PC-9 (cell line): ENCODE data around the gene SRGAP3. TPM values are rescaled to one million over a fixed set of nuclear protein-coding genes. Genes with fewer than 3 reads are reported as not detected.

ENCODE experiments used
- BruUV-seq: library from RNA; stranded (reverse); fragments of 400-500 nt; replicated peaks from 2 replicates; lab custom pipeline; 2021; lab: Mats Ljungman, UMichigan
- CTCF ChIA-PET: fragments of 300-600 bp; sonication (Branson Sonifier 250); formaldehyde crosslinking; loops from one replicate; lab custom pipeline; 2022; ENCODE audit warnings: antibody characterized with exemption; lab: Charles Lee
- POLR2A ChIA-PET: fragments of 300-600 bp; sonication (Branson Sonifier 250); formaldehyde crosslinking; loops from one replicate; lab custom pipeline; 2022; ENCODE audit warnings: antibody characterized with exemption; ENCODE audit not compliant: unreplicated experiment; lab: Charles Lee
- DNase-seq, 2 experiments: peaks; one replicate each; pipeline versions ENCODE4 v3.0.0 to v3.0.0-alpha.2; 2015 to 2022; ENCODE audit warnings: mixed read lengths in 1 of 2
- H2AFZ ChIP-seq: fragments of 200-600 bp; sonication (generic); 2 replicates; pipeline ENCODE4 v1.8.1; 2017; ENCODE audit warnings: antibody characterized with exemption
- H3F3A ChIP-seq: fragments of 200-600 bp; sonication (generic); 2 replicates; pipeline ENCODE4 v1.8.1; 2017; ENCODE audit warnings: antibody characterized with exemption, mild to moderate bottlenecking, low read depth; ENCODE audit not compliant: insufficient read depth
- H3K27ac ChIP-seq: fragments of 200-600 bp; sonication (generic); 2 replicates; pipeline ENCODE4 v1.6.1; 2016; ENCODE audit warnings: mixed run types
- H3K27me3 ChIP-seq: fragments of 200-600 bp; sonication (generic); 2 replicates; pipeline ENCODE4 v1.6.1; 2016; ENCODE audit warnings: low read depth, mixed run types; ENCODE audit not compliant: insufficient read depth
- H3K36me3 ChIP-seq: fragments of 200-600 bp; sonication (generic); 2 replicates; pipeline ENCODE4 v1.6.1; 2016; ENCODE audit warnings: low read depth, mixed run types
- H3K4me1 ChIP-seq: fragments of 200-600 bp; sonication (generic); replicated peaks from 2 replicates; pipeline ENCODE4 v1.6.1; 2016; ENCODE audit warnings: mixed run types; ENCODE audit not compliant: insufficient read depth
- H3K4me2 ChIP-seq: fragments of 200-600 bp; sonication (generic); 2 replicates; pipeline ENCODE4 v1.6.1; 2017; ENCODE audit warnings: mixed run types
- H3K4me3 ChIP-seq: fragments of 200-600 bp; sonication (generic); 2 replicates; pipeline ENCODE4 v1.6.1; 2016; ENCODE audit warnings: mixed run types
- H3K79me2 ChIP-seq: fragments of 200-600 bp; sonication (generic); 2 replicates; pipeline ENCODE4 v1.6.1; 2017; ENCODE audit warnings: low read depth, mixed run types
- H3K9me2 ChIP-seq: fragments of 200-600 bp; sonication (generic); 2 replicates; pipeline ENCODE4 v1.8.1; 2017; ENCODE audit warnings: mild to moderate bottlenecking; ENCODE audit not compliant: insufficient read depth
- H3K9me3 ChIP-seq: fragments of 200-600 bp; sonication (generic); 2 replicates; pipeline ENCODE4 v1.8.1; 2016; ENCODE audit warnings: low read depth; ENCODE audit not compliant: insufficient read depth
- H4K20me1 ChIP-seq: fragments of 200-600 bp; sonication (generic); 2 replicates; pipeline ENCODE4 v1.8.1; 2017; ENCODE audit not compliant: insufficient read depth
- EZH2 ChIP-seq: fragments of 200-600 bp; sonication (generic); IDR thresholded peaks from 2 replicates; pipeline ENCODE4 v1.8.0; 2017; ENCODE audit warnings: antibody characterized with exemption, low read depth
- intact Hi-C: fragments of 100-400 bp; cut with micrococcal nuclease; formaldehyde crosslinking; loops from one replicate; pipeline ENCODE4 v1.10.0; 2022; ENCODE audit not compliant: unreplicated experiment
- total RNA-seq: library from RNA; stranded (reverse); gene quantifications from 2 replicates; pipeline ENCODE4 v1.2.3, GENCODE V29; 2021
- TF ChIP-seq, protein P1 (sequence below): fragments of 200-600 bp; sonication (generic); conservative IDR thresholded peaks from 2 replicates; pipeline ENCODE4 v1.6.1; 2017; ENCODE audit warnings: mixed run types, antibody characterized with exemption, mild to moderate bottlenecking, moderate library complexity

Gene SRGAP3
- total RNA-seq, 1 experiment from 2014 or later: 17.5 TPM

DNA sequence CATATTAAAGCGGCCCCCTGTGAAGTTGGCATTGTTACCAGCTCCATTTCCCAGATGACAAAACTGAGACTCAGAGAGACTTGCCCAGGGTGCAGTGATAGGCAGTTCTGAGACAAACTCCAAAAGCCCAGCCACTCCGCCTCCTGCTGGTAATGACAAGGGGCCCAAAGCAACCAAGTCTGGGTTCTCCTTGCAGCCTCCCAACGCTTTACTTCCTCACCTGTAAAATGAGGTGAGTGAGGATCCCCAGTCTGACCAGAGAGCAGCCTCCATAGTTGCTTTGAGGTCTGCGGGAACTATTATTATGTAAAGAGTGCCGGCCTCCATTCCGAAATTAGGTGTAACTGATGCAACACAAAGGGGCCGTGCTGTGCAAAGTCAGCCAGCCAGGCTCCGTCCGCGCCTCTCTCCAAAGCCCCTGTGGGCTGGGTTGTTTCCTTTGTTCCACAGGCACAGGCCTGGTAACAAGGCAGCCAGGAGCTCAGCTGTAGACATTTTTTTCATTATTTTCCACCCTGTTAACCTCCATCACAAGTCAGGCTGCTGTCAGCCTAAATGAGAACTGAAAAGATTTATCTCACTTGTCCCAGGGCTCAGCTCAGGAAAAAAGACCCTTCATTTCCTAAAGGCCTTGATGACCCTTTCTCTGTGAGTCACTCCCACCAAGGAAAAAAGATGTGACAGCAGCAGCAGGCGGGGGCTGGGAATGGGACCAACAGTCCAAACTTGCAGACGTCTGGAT lies 147.0 kb downstream of the SRGAP3 start:
- Histone ChIP-seq H3K4me1 (no peaks in the 10 kb centered on the region), H3K36me3 (no peaks in the 10 kb centered on the region), H3K4me3 (no peak overlapping the region), H3K9me3 (no peaks in the 10 kb centered on the region), H3K4me2 (no peak overlapping the region), H3K27ac (no peak overlapping the region), H3F3A (no peaks in the 10 kb centered on the region), H3K27me3 (no peaks in the 10 kb centered on the region; the same call in 1 of the 2 replicates), H4K20me1 (no peaks in the 10 kb centered on the region), H3K9me2 (no peaks in the 10 kb centered on the region), H2AFZ (no peak overlapping the region), H3K79me2 (no peaks in the 10 kb centered on the region)
- DNase-seq: no peak
- TF ChIP-seq, protein P1, sequence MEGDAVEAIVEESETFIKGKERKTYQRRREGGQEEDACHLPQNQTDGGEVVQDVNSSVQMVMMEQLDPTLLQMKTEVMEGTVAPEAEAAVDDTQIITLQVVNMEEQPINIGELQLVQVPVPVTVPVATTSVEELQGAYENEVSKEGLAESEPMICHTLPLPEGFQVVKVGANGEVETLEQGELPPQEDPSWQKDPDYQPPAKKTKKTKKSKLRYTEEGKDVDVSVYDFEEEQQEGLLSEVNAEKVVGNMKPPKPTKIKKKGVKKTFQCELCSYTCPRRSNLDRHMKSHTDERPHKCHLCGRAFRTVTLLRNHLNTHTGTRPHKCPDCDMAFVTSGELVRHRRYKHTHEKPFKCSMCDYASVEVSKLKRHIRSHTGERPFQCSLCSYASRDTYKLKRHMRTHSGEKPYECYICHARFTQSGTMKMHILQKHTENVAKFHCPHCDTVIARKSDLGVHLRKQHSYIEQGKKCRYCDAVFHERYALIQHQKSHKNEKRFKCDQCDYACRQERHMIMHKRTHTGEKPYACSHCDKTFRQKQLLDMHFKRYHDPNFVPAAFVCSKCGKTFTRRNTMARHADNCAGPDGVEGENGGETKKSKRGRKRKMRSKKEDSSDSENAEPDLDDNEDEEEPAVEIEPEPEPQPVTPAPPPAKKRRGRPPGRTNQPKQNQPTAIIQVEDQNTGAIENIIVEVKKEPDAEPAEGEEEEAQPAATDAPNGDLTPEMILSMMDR: no peak
- TF ChIP-seq EZH2: no peak
- intact Hi-C loops: no loop called here
- CTCF ChIA-PET: no interaction called here
- POLR2A ChIA-PET: no interaction called here
- no TSS peak for BruUV-seq

DNA sequence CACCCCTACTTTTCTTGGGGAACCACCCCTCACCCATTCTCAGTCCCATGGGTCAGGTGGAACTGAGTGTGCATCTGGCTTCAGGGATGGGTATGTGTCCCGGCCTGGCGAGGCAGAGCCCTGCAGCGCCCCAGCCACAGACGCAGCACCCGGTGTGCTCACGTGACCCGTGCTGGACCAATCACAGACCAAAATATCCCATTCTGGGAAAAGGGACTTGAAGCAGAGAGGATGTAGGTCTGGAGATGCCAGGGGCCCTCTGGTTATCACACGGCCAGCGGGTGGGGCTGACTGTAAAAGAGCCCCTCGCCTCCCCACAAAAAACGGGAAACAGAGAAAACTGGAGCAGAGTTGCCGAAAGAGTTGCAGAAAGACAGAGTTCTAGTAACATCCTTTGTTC lies 148.2 kb downstream of the SRGAP3 start:
- Histone ChIP-seq H2AFZ (no peak overlapping the region), H3K4me1 (no peaks in the 10 kb centered on the region), H3K9me3 (no peaks in the 10 kb centered on the region), H3K79me2 (no peaks in the 10 kb centered on the region), H3F3A (no peaks in the 10 kb centered on the region), H3K4me2 (no peak overlapping the region), H3K27ac (no peak overlapping the region), H3K9me2 (no peaks in the 10 kb centered on the region), H3K4me3 (no peak overlapping the region), H3K36me3 (no peaks in the 10 kb centered on the region), H4K20me1 (no peaks in the 10 kb centered on the region), H3K27me3 (no peaks in the 10 kb centered on the region; the same call in 1 of the 2 replicates)
- intact Hi-C loops: no loop called here
- ChIA-PET CTCF (no interaction called here), POLR2A (no interaction called here)
- no peak for DNase-seq
- TF ChIP-seq, protein P1: no peak
- TF ChIP-seq EZH2: no peak
- no TSS peak for BruUV-seq

DNA sequence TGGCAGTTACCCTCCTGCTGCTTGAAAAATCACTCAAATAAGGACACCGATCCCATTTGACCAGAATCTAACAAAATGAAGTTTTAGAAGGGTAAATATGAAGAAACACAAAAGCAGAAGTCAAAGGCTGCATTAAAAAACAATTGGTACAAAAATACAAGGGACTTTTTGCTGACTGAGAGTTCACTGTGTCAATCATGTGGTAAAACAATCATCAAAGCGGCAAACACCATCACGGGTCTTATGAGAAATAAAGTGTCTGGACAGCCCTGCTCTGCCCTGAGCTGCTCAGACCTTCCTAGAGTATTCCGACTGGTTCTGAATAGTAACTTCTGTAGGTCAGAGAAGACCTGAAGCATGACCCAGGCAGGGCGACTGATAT lies 148.9 kb downstream of the SRGAP3 start:
- DNase-seq: no peak
- BruUV-seq: no TSS peak
- TF ChIP-seq, protein P1: no peak

More for the DNA sequence above, 148.9 kb downstream of the SRGAP3 start:
- ChIA-PET CTCF (no interaction called here), POLR2A (no interaction called here)
- Histone ChIP-seq H3K36me3 (no peaks in the 10 kb centered on the region), H3K4me1 (no peaks in the 10 kb centered on the region), H3K27ac (no peak overlapping the region), H3K9me3 (no peaks in the 10 kb centered on the region), H3K79me2 (no peaks in the 10 kb centered on the region), H3K27me3 (no peaks in the 10 kb centered on the region; the same call in 1 of the 2 replicates), H3K9me2 (no peaks in the 10 kb centered on the region), H3K4me2 (no peak overlapping the region), H2AFZ (no peak overlapping the region), H3K4me3 (no peak overlapping the region), H3F3A (no peaks in the 10 kb centered on the region), H4K20me1 (no peaks in the 10 kb centered on the region)
- intact Hi-C loops: no loop called here
